ENCODE measurements around the gene NDFIP1.
A peak's percentile ranks its signal among the peaks of the same experiment; 100 is the strongest.

NDFIP1 gene

DNA sequence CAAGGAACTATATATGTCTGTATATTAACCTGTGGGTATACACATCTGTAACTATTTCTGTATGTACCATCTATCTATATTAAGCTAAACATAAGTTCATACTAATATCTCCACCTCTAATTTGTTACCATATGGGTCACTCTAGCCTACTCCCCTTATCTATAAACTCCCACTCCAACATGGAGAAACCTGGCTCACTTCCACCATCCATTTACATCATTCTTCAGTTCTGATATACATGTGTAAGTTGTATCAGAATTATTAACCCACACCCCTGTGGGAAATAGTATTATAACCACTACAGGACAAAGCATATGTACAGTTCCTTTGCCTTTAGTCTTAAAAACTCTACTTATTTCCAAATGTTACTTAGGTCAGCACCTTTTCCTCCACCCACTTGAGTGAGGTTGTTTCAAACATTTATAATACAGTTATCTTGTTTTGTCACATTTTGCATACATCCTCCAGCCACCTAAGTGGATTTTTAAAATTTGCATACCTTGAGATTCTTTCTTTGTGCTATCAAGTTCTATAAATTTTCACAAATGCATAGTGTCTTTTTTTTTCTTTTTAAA lies 10.6 kb downstream of the NDFIP1 start:
- DNase-seq (ENCODE audit: low read depth, low spot score) = no peak

GRCh38 chr5:142120247-142120935 lies 11.8 kb downstream of the NDFIP1 start:
- DNase-seq (ENCODE audit: low read depth, low spot score) = no peak

- no peak for DNase-seq (ENCODE audit: low read depth, low spot score)
Observed at GRCh38 chr5:142122121-142122520, 13.5 kb downstream of the NDFIP1 start.

GRCh38 chr5:142125378-142125777 lies 16.8 kb downstream of the NDFIP1 start:
- DNase-seq (ENCODE audit: low read depth, low spot score) = no peak

GRCh38 chr5:142125963-142126362 lies 17.4 kb downstream of the NDFIP1 start:
- DNase-seq (ENCODE audit: low read depth, low spot score) = no peak

DNA sequence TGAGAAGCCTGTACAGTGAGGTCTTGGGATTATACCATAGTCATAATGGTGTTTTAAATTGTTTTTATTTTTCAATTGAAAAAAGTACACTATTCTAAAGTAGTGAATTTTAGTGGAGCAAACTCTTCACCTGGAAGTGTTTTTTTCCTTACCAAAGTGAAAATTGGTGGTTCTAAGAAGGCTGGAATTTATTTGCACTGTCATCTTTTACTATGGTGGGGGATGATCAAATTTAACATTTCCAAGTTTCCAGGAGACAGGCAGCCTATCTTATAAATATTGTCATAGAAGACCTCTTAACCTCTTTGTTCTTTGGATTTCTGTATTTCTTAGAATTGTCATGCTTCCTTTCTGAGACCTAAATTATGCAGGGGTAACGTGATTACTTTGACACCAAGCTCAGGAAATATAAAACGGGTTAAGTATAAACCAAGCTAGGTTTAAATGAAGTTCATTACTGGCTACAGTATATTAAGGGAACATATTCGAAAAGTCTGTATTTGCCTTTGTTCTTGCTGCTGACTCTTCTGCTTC lies 20.2 kb downstream of the NDFIP1 start:
- no peak for DNase-seq (ENCODE audit: low read depth, low spot score)

DNA sequence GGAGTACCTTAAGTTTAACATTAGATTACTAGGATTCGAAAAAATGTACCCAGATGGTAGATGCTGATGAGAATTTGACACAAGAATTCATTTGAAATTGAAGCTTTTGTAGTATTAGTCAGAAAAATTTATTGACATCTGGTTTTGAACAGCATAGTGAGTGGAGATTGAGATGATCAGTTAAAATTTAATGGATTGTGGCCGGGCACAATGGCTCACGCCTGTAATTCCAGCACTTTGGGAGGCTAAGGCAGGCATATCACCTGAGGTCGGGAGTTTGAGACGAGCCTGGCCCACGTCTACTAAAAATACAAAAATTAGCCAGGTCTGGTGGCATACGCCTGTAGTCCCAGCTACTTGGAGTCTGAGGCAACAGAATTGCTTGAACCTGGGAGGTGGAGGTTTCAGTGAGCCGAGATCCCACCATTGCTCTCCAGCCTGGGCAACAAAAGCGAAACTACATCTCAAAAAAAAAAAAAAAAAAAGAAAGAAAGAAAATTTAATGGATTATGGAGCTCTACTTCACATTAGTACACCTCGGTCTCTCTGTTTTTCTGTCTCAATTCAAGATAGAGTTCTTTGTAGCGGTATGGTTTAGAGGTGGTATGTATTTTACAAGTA lies 21.0 kb downstream of the NDFIP1 start:
- DNase-seq (ENCODE audit: low read depth, low spot score) = no peak

GRCh38 chr5:142131394-142131793 lies 22.8 kb downstream of the NDFIP1 start:
- DNase-seq (ENCODE audit: low read depth, low spot score) = no peak

DNA sequence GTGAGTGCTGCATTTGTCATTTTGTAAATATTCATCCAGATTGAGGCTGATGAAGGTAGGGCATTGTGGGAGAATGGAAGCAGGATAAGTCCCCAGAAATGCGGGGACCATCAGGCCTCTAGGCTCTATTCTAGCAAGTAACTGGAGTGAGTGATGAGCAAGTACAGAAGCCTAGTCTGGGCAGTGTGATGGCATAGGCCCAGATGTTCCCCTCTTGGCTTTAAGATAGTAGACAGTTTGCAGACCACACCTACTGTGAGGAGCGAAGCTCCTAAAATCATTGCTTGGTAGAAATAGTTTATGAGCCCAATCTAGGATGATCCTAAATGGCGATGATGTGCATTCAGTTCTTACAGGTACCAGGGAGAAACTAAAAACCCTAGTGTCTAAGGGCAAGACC lies 24.3 kb downstream of the NDFIP1 start:
- no peak for DNase-seq (ENCODE audit: low read depth, low spot score)

GRCh38 chr5:142133330-142134206 lies 25.0 kb downstream of the NDFIP1 start:
- DNase-seq (ENCODE audit: low read depth, low spot score) = no peak

DNA sequence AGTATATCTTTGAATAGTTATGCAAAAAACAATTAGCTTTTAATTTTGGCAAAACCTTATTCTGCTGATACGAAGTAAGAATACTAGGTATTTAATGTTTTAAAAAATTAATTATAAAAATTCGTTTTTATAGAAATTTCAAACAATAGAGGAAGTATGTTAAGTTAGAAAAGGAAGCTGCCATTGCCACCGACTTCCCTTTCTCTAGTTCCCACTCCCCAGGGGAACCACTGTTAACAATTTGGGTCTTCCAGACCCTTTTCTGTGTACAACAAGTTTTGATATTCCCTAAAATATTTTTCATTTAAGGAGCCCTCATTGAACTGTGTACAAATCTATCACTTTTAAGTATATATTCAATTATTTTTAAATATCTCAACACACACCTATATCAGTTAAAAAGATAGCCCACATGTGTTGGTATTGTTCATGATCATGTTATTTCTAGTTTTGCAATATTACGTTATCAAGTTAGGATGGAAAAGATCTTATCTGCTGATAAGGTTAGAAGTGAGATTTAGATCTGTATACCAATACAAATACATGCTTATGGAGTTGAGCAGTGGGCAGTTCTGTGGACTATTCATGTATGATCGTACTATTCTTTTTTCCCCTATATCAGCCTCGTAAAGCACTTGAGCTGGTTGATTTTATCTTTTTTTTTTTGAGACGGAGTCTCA lies 25.9 kb downstream of the NDFIP1 start:
- DNase-seq (ENCODE audit: low read depth, low spot score) = no peak

GRCh38 chr5:142141463-142141862 lies 32.9 kb downstream of the NDFIP1 start:
- DNase-seq (ENCODE audit: low read depth, low spot score) = no peak

- no peak for DNase-seq (ENCODE audit: low read depth, low spot score)
Observed at GRCh38 chr5:142143878-142144277, 35.3 kb downstream of the NDFIP1 start.

DNA sequence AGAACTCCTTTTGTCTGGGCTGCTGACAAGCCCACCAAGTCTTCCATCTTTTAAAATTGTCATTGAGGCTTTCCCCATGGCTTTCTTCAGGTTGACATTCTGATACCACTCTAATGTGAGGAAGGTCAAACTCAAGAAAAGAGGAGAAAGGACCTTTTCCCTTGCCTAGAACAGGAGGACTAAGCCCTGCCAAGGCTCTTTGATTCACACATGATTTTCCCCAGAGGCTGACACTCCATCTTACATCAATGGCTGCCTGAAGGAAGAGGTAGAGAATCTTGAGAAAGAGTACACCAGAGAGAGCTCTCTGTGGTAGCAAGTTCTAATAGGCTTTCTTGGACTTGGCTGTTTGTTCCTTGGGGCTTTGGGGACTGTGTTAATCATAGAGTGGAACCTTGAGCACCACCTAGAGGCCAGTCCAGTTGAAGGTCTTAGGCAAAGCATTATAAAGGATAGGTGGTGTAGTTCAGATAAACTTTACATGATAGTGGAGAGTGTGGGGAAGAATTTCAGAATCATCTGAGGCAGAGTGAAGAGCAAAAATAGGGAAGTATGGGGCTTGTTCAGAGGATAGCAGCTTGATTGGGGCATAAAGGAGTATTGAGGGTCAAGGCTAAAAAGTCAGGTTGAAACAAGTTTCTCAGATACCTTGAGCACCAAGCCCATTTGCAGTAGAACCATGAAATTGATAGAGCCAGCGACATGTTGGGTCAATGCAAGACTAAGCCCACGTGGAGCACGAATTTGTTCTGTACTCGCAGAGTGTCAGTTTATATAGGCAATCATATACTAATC lies 36.7 kb downstream of the NDFIP1 start:
- peak; percentile 56 for DNase-seq (ENCODE audit: low read depth, low spot score)

DNA sequence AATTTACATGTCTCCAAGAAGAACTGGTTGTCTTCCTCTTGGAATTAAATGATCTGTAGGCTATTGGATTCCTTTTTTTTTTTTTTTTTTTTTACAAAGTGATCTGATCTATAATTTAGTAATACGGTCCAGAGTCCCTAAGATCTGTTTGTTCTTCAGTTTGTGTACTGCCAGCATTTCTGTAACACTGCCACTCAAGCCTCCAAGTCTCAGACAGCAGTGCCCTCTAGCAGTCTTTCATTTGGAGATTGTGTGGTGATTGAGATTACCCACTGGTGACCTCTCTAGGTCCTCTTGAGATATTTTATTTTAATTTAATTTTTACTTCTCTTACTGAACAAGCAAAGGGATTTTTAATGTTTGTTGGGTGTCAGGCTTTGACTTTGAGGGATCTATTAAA lies 40.8 kb downstream of the NDFIP1 start:
- DNase-seq (ENCODE audit: low read depth, low spot score) = no peak

DNA sequence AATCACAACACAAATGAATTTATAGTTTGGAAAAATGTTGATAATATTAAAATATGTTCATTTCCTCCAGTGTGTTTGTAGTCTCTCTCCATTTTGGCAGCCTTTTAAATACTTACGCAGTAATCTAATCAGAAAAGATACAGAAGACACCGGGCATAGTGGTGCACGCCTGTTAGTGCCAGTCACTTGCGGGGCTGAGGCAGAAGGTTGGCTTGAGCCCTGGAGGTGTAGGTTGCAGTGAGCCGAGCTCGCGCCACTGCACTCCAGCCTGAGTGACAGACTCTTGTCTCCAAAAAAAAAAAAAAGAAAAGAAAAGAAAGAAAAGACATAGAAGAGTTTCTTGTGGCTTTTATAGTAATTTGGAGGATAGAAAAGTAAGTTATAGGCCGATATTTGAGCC lies 41.9 kb downstream of the NDFIP1 start:
- no peak for DNase-seq (ENCODE audit: low read depth, low spot score)

- DNase-seq (ENCODE audit: low read depth, low spot score) = no peak
Observed at GRCh38 chr5:142151436-142152383, 43.1 kb downstream of the NDFIP1 start.

DNA sequence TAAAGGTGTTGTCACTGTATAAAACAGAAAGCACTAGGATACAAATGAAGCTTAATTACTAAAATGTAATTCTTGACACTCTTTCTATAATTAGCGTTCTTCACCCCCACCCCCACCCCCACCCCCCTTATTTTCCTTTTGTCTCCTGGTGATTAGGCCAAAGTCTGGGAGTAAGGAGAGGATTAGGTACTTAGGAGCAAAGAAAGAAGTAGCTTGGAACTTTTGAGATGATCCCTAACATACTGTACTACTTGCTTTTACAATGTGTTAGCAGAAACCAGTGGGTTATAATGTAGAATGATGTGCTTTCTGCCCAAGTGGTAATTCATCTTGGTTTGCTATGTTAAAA lies 43.8 kb downstream of the NDFIP1 start:
- DNase-seq (ENCODE audit: low read depth, low spot score) = peak; percentile 85

DNA sequence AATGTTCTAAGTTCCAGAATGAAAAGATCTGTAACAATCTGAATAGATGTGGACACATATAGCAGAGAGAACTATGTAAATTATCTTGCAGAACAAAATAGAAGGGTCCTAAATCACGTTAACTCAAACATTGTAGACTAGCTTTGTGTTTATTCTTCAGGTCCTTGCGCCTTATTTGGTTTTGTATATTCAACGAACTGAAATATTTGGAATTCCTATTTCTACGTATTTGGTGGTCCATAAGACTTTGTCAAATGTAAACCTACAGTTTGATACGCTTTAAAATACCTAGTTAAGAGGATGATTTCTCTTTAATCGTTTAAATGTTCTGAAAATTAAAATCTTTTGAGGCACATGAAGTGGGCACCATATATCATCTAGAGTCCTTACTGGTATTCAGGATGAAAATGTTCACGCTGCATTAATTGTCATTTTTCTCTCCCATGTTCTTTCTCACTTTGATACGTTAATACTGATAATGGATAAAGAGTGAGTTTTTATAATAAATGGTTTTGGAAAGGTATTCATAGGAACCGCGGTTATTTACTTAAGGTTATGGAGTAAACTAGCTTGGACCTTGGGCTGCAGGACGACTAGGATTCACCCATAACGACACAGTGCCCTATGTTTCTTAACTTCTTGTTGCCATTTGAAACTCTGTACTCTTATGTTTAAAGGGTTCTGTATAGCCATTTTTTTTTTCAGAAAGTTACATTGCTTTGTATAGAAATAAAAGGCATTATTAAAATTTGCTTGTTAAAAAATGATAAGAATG lies 45.3 kb downstream of the NDFIP1 start:
- DNase-seq (ENCODE audit: low read depth, low spot score) = no peak

All from iPS DF 19.7 (cell line).